ENCODE measurements around the gene MCF2L.

MCF2L gene

DNA sequence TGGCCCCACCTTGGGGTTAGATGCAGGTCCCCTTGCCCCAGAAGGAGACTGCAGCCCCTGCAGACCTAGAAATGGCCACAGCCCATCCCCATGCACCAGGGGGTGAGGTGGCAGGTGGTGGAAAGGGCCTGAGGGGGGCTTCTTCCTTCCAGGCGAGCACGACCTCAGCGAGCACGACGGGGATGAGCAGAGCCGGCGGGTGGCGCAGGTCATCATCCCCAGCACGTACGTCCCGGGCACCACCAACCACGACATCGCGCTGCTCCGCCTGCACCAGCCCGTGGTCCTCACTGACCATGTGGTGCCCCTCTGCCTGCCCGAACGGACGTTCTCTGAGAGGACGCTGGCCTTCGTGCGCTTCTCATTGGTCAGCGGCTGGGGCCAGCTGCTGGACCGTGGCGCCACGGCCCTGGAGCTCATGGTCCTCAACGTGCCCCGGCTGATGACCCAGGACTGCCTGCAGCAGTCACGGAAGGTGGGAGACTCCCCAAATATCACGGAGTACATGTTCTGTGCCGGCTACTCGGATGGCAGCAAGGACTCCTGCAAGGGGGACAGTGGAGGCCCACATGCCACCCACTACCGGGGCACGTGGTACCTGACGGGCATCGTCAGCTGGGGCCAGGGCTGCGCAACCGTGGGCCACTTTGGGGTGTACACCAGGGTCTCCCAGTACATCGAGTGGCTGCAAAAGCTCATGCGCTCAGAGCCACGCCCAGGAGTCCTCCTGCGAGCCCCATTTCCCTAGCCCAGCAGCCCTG, 149.4 kb downstream of the MCF2L start:
- no peak for DNase-seq

GRCh38 chr13:113119166-113119821, 150.3 kb downstream of the MCF2L start:
- no peak for DNase-seq

DNA sequence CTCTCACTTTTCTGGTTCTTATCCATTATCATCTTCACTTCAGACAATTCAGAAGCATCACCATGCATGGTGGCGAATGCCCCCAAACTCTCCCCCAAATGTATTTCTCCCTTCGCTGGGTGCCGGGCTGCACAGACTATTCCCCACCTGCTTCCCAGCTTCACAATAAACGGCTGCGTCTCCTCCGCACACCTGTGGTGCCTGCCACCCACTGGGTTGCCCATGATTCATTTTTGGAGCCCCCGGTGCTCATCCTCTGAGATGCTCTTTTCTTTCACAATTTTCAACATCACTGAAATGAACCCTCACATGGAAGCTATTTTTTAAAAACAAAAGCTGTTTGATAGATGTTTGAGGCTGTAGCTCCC, 150.8 kb downstream of the MCF2L start:
- DNase-seq, result no peak

GRCh38 chr13:113120300-113121182, 151.5 kb downstream of the MCF2L start:
- no peak for DNase-seq

- DNase-seq, result no peak
Measured at GRCh38 chr13:113121183-113121927, 152.3 kb downstream of the MCF2L start.

DNA sequence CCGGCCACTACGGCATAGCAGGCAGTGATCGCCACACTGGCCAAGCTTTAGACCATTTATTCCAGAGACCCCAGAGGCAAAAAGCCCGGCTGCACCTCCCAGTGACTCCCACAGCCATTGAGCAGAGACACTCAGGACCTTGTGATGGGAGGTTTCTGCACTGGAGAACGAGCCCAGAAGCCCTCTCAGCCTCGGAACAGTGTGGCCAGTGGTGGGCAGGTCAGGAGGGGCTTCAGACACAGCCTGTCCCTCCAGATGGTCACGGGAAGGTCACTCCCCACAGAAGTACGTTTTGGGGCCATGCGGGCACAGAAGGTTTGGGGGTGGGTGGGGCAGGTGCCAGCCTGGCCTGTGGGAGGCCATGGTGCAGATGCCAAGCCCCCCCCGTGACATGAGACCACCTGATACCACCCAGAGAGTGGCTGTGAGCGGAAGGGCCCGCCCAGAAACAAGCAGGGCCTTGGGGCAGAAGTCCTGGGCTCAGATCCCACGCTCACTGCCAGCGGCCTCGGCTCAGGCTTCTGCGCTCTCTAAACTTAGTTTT, 153.0 kb downstream of the MCF2L start:
- no peak for DNase-seq

- no peak for DNase-seq
Measured at GRCh38 chr13:113122550-113123225, 153.7 kb downstream of the MCF2L start, which contains the start of gene F10. F10 (plus strand) TSS chr13:113122799; CDS start chr13:113122856, 57 bp downstream.

- DNase-seq, result no peak
Measured at GRCh38 chr13:113123226-113124201, 154.5 kb downstream of the MCF2L start.

DNA sequence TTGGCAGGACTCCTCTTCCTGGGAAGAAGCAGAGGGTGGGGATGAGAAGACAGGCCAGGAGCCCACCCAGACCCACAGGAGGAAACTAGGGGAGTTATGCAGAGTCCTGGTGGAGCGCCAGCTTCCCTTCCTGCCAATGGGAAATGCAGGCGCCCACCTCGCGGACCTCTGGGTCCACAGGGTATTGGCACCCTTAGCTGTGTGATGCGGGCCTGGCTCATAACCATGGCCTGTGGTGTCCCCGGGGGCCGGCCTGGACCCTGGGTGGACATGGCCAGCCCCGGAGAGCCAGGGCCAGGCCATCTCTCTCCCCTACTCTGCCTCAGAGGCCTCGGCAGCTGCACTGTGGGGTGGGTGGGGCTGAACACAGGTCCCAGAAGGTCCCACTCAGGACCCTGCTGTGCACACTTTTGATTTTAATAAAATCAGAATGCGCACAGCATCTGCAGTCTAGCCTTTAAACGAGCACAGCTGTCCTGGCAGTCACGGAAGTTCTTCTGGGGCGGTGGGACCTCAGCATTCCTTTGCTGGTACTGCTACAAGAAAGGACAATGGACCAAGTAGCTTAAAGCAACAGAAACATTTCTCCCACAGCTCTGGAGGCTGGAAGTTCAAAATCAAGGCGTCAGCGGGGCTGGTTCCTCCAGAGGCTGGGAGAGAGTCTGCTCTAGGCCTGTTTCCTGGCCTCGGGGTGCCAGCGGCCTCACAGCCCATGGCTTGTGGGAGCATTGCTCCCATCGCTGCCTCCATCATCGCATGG, 155.4 kb downstream of the MCF2L start:
- no peak for DNase-seq

GRCh38 chr13:113125506-113126264, 156.7 kb downstream of the MCF2L start:
- no peak for DNase-seq

DNA sequence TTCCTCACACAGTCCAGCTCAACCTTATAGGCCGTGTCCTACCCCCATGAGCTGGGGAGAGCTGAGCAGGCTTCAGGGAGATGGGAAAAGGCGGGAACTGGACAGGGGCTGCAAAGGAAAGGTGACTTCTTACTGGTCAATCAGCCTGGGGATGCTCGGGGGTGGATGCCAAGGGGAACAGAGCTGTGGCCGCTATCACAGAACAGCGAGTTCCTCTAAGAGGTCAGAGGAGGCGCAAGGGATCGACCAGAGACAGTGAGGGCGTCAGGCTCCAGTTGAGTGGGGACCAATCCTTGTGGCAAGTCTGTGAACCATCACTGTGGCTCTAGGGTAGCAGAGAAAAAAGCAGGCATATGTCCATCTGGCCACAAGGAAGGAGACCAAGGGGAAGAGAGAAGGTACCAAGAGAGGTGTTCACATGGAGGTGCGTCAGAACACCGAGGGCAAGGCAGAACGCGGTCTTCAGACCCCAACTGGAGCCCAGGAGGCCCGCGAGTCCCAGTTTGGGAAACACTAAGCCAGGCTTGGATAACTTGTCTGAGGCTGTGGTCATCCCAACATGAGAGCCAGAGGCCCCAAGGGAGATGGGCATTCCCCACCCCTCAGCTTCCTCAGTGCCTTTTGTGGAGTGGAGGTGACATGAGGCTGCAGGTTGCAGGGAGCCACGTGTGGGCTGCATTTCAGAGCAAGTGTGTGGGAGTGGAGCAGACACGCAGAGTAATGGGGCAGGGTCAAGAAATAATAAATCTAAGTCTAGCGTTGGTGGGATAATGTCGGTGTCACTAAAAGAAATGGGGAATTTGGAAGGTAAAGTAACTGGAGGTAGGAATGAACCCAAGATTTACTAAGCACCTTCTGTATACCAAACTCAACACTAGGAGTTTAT, 157.5 kb downstream of the MCF2L start:
- DNase-seq, result no peak

GRCh38 chr13:113129480-113129879, 160.5 kb downstream of the MCF2L start:
- DNase-seq, result no peak

DNA sequence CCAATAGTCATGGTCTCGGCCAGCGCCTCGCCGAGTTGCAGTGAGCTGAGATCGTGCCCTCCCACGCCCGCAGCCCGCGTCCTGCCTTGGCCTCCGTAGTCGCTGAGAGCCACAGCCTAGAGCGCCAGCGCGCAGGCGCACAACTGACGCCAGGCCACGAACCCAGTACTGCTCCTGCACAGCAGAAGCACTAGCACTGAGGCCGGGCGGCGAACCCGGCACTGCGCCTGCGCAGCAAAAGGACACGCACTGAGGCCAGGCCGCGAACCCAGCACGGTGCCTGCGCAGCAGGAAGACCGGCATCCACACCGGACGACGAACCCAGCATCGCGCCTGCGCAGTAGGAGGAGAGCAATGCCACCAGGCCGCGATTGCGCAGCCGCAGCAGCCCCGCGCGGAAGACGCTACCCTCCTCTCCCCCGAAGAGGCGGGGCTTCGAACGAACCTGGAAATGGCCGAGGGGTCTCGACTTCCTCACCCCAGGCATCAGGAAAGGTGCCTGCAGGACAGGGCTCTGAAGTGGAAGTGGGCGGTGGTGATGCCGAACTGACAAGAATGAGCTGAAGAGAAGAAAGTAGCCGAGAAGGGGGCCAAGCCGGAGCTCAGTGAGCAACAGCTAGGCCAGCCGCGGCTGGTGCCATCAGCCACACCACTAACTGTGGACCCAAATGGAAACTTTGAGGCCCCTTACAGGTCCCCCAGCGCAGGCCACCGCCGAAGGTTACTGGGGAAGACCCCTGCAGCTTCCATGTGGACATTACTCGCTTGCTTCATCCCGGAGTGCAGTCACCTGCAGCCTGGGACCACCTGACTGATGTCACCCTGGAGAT, 161.1 kb downstream of the MCF2L start:
- DNase-seq, result no peak

DNA sequence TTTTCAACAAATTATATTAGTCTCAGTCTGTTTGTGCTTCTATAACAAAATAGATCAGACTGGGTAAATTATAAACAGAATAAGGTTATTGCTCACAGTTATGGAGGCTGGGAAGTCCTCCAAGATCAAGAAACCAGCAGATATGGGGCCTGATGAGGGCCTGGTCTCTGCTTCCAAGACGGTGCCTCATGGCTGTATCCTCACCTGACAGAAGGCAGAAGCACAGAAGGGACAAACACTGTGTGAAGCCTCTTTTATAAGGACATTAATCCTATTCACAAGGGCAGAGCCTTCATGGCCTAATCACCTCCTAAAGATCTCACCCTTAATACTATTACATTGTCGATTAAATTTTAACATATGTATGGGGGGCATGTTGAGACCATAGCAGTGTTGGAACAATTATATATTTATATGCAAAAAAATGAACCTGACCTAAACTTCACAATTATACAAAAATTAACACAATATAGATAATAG, 166.3 kb downstream of the MCF2L start:
- no peak for DNase-seq

DNA sequence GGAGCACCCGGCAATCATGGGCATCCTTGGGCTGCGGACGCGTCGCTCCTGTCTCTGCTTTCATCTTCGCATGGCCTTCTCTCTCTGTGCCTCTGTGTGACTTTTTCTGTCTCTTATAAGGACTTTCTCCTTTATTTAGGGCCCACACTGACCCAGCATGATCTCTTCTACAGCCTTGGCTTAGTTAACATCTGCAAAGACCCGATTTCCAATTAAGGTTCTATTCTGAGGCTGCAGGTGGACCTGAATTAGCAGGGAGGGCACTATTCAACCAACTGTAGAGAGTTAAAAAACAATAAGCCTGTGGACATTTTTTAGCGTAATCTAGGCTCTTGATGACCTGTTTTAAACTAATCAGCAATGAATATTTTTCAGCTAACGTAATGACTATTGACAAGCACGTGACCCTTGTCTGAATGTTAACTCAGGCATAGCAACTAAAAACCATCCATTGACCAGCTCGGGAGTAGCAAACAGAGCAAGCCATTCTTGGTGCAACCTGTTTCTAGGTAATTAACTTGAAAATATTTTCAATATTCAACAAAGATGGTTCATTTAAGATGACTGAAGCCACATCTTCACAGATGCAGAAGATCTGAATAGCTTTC, 168.8 kb downstream of the MCF2L start:
- DNase-seq, result no peak

GRCh38 chr13:113138792-113139551, 170.0 kb downstream of the MCF2L start:
- DNase-seq, result no peak
